Keratinocyte (primary cell): ENCODE data around the gene SAYSD1. TPM values are rescaled to one million over a fixed set of nuclear protein-coding genes. Genes with fewer than 3 reads are reported as not detected.

Source experiments
- DNase-seq: peaks from one replicate; pipeline ENCODE4 v3.0.0-alpha.2; 2011; ENCODE audit warnings: low read depth, missing footprints, low spot score
- FAIRE-seq: peaks from 2 replicates; lab custom pipeline; 2011; peaks lifted over from hg19 to GRCh38; lab: Jason Lieb, UNC
- H2AFZ ChIP-seq: 2 replicates; pipeline ENCODE4 v1.6.0; 2012; ENCODE audit warnings: low read length, control low read depth, inconsistent platforms; ENCODE audit not compliant: control insufficient read depth
- H3K27ac ChIP-seq: 2 replicates; pipeline ENCODE4 v1.5.1; 2011; ENCODE audit warnings: low read length; ENCODE audit not compliant: control insufficient read depth, insufficient read depth
- H3K27me3 ChIP-seq: 3 replicates; pipeline ENCODE4 v1.6.0; 2011; ENCODE audit warnings: low read length; ENCODE audit not compliant: control insufficient read depth, insufficient read depth; ENCODE audit errors: extremely low read depth
- H3K36me3 ChIP-seq, 2 experiments: 2 replicates in 1 of 2; 3 replicates in 1 of 2; pipeline ENCODE4 v1.5.1; 2011; ENCODE audit warnings: low read length in 2 of 2, mild to moderate bottlenecking in 1 of 2; ENCODE audit not compliant: control insufficient read depth in 2 of 2, insufficient read depth in 2 of 2; ENCODE audit errors: extremely low read depth in 1 of 2
- H3K4me1 ChIP-seq: 3 replicates; pipeline ENCODE4 v1.5.1; 2011; ENCODE audit warnings: low read length; ENCODE audit not compliant: control insufficient read depth, insufficient read depth; ENCODE audit errors: extremely low read depth
- H3K4me2 ChIP-seq: 3 replicates; pipeline ENCODE4 v1.6.0; 2011; ENCODE audit warnings: low read depth, low read length; ENCODE audit not compliant: control insufficient read depth, insufficient read depth; ENCODE audit errors: extremely low read depth
- H3K4me3 ChIP-seq, 3 experiments: fragments of 200-600 bp in 1 of 3; sonication (generic) in 1 of 3; 2 replicates in 2 of 3; 3 replicates in 1 of 3; pipeline ENCODE4 v1.5.1; 2011 to 2016; ENCODE audit warnings: low read length in 3 of 3, mild to moderate bottlenecking in 3 of 3, control low read depth in 2 of 3, inconsistent platforms in 1 of 3, low read depth in 1 of 3, mixed read lengths in 1 of 3, mixed run types in 1 of 3, moderate library complexity in 1 of 3; ENCODE audit not compliant: control insufficient read depth in 2 of 3, insufficient read depth in 2 of 3; ENCODE audit errors: extremely low read depth in 1 of 3
- H3K79me2 ChIP-seq: 2 replicates; pipeline ENCODE4 v1.6.0; 2012; ENCODE audit warnings: low read length; ENCODE audit not compliant: control insufficient read depth, insufficient read depth
- H3K9ac ChIP-seq: 3 replicates; pipeline ENCODE4 v1.6.0; 2011; ENCODE audit warnings: low read length; ENCODE audit not compliant: control insufficient read depth, insufficient read depth; ENCODE audit errors: extremely low read depth
- H3K9me1 ChIP-seq: 3 replicates; pipeline ENCODE4 v1.6.0; 2011; ENCODE audit warnings: low read length; ENCODE audit not compliant: control insufficient read depth, insufficient read depth; ENCODE audit errors: extremely low read depth
- H3K9me3 ChIP-seq: 2 replicates; pipeline ENCODE4 v1.5.1; 2012; ENCODE audit warnings: low read depth, low read length; ENCODE audit not compliant: control insufficient read depth
- H4K20me1 ChIP-seq: 3 replicates; pipeline ENCODE4 v1.6.0; 2011; ENCODE audit warnings: low read length; ENCODE audit not compliant: control insufficient read depth, insufficient read depth; ENCODE audit errors: extremely low read depth
- EZH2 ChIP-seq: IDR thresholded peaks from one replicate; pipeline ENCODE4 v1.6.1; 2012; ENCODE audit warnings: inconsistent platforms, mild to moderate bottlenecking, low read length, moderate library complexity
- dilution Hi-C: fragments of 300-500 bp; cut with MboI; formaldehyde crosslinking; loops from one replicate; pipeline ENCODE4 v1.7.0; 2020; ENCODE audit warnings: low sequenced_read_pairs; ENCODE audit not compliant: extremely low pct_ligation_motif_present
- polyA plus RNA-seq, 5 experiments: library from polyadenylated mRNA; depleted of rRNA in 3 of 5; stranded (reverse) in 3 of 5; stranded (forward) in 1 of 5; unstranded in 1 of 5; fragments of >200 nt; gene quantifications; 1 replicate in 1 of 5; 2 replicates in 3 of 5; 3 replicates in 1 of 5; pipeline versions ENCODE4 v1.2.1 to v1.2.3, GENCODE V29; 2011 to 2012; ENCODE audit warnings: missing spikeins in 2 of 5, low read depth in 1 of 5, low replicate concordance in 1 of 5
- TF ChIP-seq, protein P1 (sequence below), 3 experiments: IDR thresholded peaks in 1 of 3; conservative IDR thresholded peaks in 1 of 3; optimal IDR thresholded peaks in 1 of 3; 2 replicates in 2 of 3; 3 replicates in 1 of 3; pipeline versions ENCODE3 to v1.5.1; 2011; ENCODE audit warnings: low read length in 3 of 3, mild to moderate bottlenecking in 3 of 3, moderate library complexity in 2 of 3, control low read depth in 1 of 3, inconsistent platforms in 1 of 3; ENCODE audit not compliant: insufficient read depth in 2 of 3; ENCODE audit errors: extremely low read depth in 1 of 3

The SAYSD1 gene
- polyA plus RNA-seq, 1 donor (not counting 4 experiments of a cell fraction or from before 2014, with no cell fraction given) = 8.4 TPM

DNA sequence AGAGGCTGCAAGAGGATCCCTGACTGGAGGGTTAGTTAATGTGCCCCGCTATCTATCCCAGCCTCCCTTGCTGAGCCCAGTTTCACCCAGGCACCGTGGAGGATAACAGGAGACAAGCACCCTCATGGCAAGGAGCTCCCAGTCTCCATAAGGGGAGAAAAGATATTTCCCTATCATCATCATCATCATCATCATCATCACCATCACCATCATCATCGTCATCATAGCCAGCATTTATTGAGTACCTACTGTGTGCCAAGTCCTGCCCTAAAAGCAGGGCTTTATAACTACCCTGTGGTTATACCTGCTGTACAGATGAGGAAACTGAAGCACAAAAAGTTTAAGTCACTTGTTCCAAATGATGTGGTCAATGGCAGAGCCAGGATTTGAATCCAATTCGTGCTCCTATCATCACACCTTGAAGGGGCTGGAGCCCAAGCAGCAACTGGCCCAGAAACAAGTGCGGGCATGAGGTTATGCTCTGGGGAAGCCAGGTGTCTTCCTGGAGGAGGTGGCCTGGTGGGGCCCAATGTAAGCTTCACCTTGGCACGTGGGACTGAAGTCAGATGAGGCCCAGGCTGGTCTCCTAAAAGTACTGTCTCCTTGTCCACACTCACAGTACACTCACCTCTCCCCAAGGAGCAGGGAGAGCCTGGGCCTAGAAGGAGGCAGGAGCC lies 56.4 kb downstream of the SAYSD1 start:
- no peaks in the 10 kb centered on the region for H3K9me3 ChIP-seq
- H3K4me3 ChIP-seq = no peak overlapping the region
- DNase-seq (no peak), FAIRE-seq (no peak)
- H3K27ac ChIP-seq = no peak overlapping the region
- no peaks in the 10 kb centered on the region for H4K20me1 ChIP-seq
- H3K27me3 ChIP-seq = peaks cover 41% of the 10 kb centered on the region
- TF ChIP-seq EZH2 = no peak
- TF ChIP-seq, protein P1, sequence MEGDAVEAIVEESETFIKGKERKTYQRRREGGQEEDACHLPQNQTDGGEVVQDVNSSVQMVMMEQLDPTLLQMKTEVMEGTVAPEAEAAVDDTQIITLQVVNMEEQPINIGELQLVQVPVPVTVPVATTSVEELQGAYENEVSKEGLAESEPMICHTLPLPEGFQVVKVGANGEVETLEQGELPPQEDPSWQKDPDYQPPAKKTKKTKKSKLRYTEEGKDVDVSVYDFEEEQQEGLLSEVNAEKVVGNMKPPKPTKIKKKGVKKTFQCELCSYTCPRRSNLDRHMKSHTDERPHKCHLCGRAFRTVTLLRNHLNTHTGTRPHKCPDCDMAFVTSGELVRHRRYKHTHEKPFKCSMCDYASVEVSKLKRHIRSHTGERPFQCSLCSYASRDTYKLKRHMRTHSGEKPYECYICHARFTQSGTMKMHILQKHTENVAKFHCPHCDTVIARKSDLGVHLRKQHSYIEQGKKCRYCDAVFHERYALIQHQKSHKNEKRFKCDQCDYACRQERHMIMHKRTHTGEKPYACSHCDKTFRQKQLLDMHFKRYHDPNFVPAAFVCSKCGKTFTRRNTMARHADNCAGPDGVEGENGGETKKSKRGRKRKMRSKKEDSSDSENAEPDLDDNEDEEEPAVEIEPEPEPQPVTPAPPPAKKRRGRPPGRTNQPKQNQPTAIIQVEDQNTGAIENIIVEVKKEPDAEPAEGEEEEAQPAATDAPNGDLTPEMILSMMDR (optimal IDR thresholded peaks at IDR 0.05 in 1 of 3, IDR thresholded peaks at IDR 0.05 in 1 of 3, conservative IDR thresholded peaks at IDR 0.05 in 1 of 3; ENCODE audit: extremely low read depth in 1 of 3, insufficient read depth in 2 of 3, low read length in 3 of 3) = no peak
- H3K36me3 ChIP-seq = no peaks in the 10 kb centered on the region
- H3K9me1 ChIP-seq = no peaks in the 10 kb centered on the region
- H3K79me2 ChIP-seq = no peaks in the 10 kb centered on the region
- no peaks in the 10 kb centered on the region for H3K4me1 ChIP-seq
- no peak overlapping the region for H3K9ac ChIP-seq
- dilution Hi-C loops = no loop called here
- H3K4me2 ChIP-seq = no peak overlapping the region
- H2AFZ ChIP-seq = no peak overlapping the region

DNA sequence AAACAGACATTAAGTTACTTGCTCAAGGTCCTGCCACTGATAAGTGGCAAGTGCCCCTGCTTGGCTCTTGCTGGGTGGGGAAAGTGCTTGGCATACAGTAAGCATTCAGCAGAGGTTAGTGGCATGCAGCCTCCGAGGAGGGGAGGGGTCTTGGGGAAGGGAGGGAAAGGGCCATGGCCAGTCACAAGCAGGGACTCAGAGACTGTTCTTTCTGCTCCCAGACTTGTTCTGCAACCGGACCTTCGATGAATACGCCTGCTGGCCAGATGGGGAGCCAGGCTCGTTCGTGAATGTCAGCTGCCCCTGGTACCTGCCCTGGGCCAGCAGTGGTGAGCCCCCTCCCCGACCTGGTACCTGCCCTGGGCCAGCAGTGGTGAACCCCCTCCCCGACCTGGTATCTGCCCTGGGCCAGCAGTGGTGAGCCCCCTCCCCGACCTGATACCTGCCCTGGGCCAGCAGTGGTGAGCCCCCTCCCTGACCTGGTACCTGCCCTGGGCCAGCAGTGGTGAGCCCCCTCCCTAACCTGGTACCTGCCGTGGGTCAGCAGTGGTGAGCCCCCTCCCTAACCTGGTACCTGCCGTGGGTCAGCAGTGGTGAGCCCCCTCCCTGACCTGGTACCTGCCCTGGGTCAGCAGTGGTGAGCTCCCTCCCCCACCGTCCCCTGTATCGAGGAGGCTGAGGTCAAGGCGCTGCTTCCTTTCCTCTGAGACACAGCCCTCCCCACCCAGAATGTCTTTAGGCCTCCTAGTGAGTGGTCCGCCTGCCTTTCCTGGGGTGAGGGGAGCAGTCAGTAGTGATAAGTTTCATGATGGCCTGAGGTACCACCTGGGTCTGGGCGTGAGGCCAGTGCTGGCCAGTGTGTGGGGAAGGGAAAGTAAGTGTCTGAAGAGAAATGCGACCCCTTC lies 57.5 kb downstream of the SAYSD1 start:
- dilution Hi-C loops = no loop called here
- TF ChIP-seq, protein P1 (optimal IDR thresholded peaks at IDR 0.05 in 1 of 3, IDR thresholded peaks at IDR 0.05 in 1 of 3, conservative IDR thresholded peaks at IDR 0.05 in 1 of 3; ENCODE audit: extremely low read depth in 1 of 3, insufficient read depth in 2 of 3, low read length in 3 of 3) = no peak
- no peak for TF ChIP-seq EZH2
- Histone ChIP-seq H3K36me3 (no peaks in the 10 kb centered on the region), H3K27ac (no peak overlapping the region), H3K79me2 (no peaks in the 10 kb centered on the region), H3K27me3 (peaks cover 34% of the 10 kb centered on the region), H4K20me1 (no peaks in the 10 kb centered on the region), H2AFZ (no peak overlapping the region), H3K4me1 (no peaks in the 10 kb centered on the region), H3K9me1 (no peaks in the 10 kb centered on the region), H3K9ac (no peak overlapping the region), H3K4me2 (no peak overlapping the region), H3K9me3 (no peaks in the 10 kb centered on the region), H3K4me3 (no peak overlapping the region)
- no peak for DNase-seq
- FAIRE-seq = no peak
